ENCODE results near the gene MSMB. TPM values are rescaled to one million over a fixed set of nuclear protein-coding genes. Genes with fewer than 3 reads are reported as not detected.

The MSMB gene
- polyA plus RNA-seq, 1 experiment, result not detected

- no peak for TF ChIP-seq CTCF (IDR thresholded peaks at IDR 0.05; ENCODE audit: insufficient read depth, low read depth, low read length)
- Histone ChIP-seq H3K4me3 (ENCODE audit: low read depth, low read length) (no peak overlapping the region), H3K36me3 (ENCODE audit: control insufficient read depth, insufficient read depth, low read length) (peaks cover 2% of the 10 kb centered on the region), H3K27me3 (ENCODE audit: control insufficient read depth, insufficient read depth, low read length) (no peaks in the 10 kb centered on the region)
- no peak for DNase-seq (ENCODE audit: low read depth)
- CTCF ChIA-PET, result interaction anchor here (1.3 to 3.4 kb wide), 2 partner anchors 10 to 13 kb away, joined by 3 to 18 read pairs; no protein-coding TSS in a partner anchor
- POLR2A ChIA-PET, result no interaction called here
Observed at GRCh38 chr10:46019177-46019528, 26.9 kb downstream of the MSMB start.

GRCh38 chr10:46018453-46019176 lies 27.5 kb downstream of the MSMB start:
- DNase-seq (ENCODE audit: low read depth), result no peak
- Histone ChIP-seq H3K36me3 (ENCODE audit: control insufficient read depth, insufficient read depth, low read length) (peaks cover 2% of the 10 kb centered on the region), H3K4me3 (ENCODE audit: low read depth, low read length) (no peak overlapping the region), H3K27me3 (ENCODE audit: control insufficient read depth, insufficient read depth, low read length) (no peaks in the 10 kb centered on the region)
- POLR2A ChIA-PET, result no interaction called here
- no peak for TF ChIP-seq CTCF (IDR thresholded peaks at IDR 0.05; ENCODE audit: insufficient read depth, low read depth, low read length)
- CTCF ChIA-PET, result interaction anchor here (3.4 kb wide), 1 partner anchor 10 kb away, joined by 18 read pairs; no protein-coding TSS in a partner anchor

- Histone ChIP-seq H3K4me3 (ENCODE audit: low read depth, low read length) (no peak overlapping the region), H3K27me3 (ENCODE audit: control insufficient read depth, insufficient read depth, low read length) (no peaks in the 10 kb centered on the region), H3K36me3 (ENCODE audit: control insufficient read depth, insufficient read depth, low read length) (peaks cover 4% of the 10 kb centered on the region)
- ChIA-PET CTCF (interaction anchor here (3.4 kb wide), 1 partner anchor 11 kb away, joined by 18 read pairs; no protein-coding TSS in a partner anchor), POLR2A (no interaction called here)
- no peak for DNase-seq (ENCODE audit: low read depth)
- TF ChIP-seq CTCF (IDR thresholded peaks at IDR 0.05; ENCODE audit: insufficient read depth, low read depth, low read length), result no peak
Observed at GRCh38 chr10:46017733-46018132, 28.3 kb downstream of the MSMB start.

- H3K4me3 ChIP-seq (ENCODE audit: low read depth, low read length), result no peak overlapping the region
- ChIA-PET CTCF (interaction anchor here (0.6 to 3.4 kb wide), 3 partner anchors 9 to 536 kb away, joined by 4 to 18 read pairs (median 6); no protein-coding TSS in a partner anchor), POLR2A (no interaction called here)
- no peaks in the 10 kb centered on the region for H3K27me3 ChIP-seq (ENCODE audit: control insufficient read depth, insufficient read depth, low read length)
- no peak for TF ChIP-seq CTCF (IDR thresholded peaks at IDR 0.05; ENCODE audit: insufficient read depth, low read depth, low read length)
- H3K36me3 ChIP-seq (ENCODE audit: control insufficient read depth, insufficient read depth, low read length), result peaks cover 4% of the 10 kb centered on the region
- no peak for DNase-seq (ENCODE audit: low read depth)
Observed at GRCh38 chr10:46016811-46017210, 29.3 kb downstream of the MSMB start.

- POLR2A ChIA-PET, result no interaction called here
- Histone ChIP-seq H3K27me3 (ENCODE audit: control insufficient read depth, insufficient read depth, low read length) (no peaks in the 10 kb centered on the region), H3K4me3 (ENCODE audit: low read depth, low read length) (no peak overlapping the region), H3K36me3 (ENCODE audit: control insufficient read depth, insufficient read depth, low read length) (peaks cover 4% of the 10 kb centered on the region)
- DNase-seq (ENCODE audit: low read depth), result no peak
- CTCF ChIA-PET, result interaction anchor here (0.7 kb wide), 1 partner anchor 7 kb away, joined by 3 read pairs; no protein-coding TSS in a partner anchor
- no peak for TF ChIP-seq CTCF (IDR thresholded peaks at IDR 0.05; ENCODE audit: insufficient read depth, low read depth, low read length)
Observed at GRCh38 chr10:46016190-46016589, 29.9 kb downstream of the MSMB start.

Data from BJ (cell line).